GM18907 (cell line): ENCODE data around the gene CACNA1S.

Source experiments
- ATAC-seq: cut with Tn5 transposase; IDR thresholded peaks from one replicate; pipeline ENCODE4 v1.9.1; 2021; ENCODE audit warnings: mild to moderate bottlenecking, moderate library complexity; ENCODE audit not compliant: unreplicated experiment

CACNA1S gene

DNA sequence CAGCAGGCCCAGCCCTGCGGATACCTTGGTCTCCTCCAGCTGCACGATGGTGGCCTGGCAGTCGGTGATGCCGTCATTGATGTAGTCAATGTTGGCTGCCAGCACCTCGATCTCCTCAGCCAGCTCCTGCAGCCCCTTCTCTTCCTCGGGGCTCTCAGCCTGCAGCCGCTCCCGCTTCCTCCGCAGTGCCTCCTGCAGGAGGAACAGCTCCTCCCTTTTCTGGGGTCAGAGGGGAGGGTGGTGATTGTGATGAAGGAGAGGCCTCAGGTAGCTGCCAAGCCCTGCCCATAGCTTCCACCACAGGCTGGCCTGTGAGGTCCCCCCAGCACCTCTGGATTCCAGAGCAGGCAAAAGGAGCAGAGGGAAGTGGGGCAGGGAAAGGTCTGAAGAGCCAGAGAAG lies 122.1 kb downstream of the CACNA1S start:
- no peak for ATAC-seq
